ENCODE data around the gene FAM180A.

Gene FAM180A

DNA sequence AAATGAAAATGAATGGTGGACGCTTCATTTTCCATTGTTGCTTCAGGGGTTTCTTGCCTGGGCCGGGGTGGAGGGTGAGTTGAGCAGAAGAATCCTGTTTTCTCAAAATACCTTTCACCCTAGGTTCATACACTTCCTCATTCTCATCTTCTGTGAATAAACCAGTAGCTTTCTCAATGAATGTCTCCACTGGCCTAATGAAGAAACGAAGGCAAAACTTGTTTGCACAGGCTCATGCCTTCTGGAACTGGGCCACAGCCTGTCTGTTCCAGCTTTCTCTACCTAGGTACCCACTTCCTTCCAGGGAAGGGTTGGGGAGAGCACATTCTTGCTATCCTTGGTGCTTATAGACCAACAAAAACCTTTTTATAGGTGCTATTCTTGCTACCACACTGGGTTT, 65.0 kb downstream of the FAM180A start:
- no peak for ATAC-seq

DNA sequence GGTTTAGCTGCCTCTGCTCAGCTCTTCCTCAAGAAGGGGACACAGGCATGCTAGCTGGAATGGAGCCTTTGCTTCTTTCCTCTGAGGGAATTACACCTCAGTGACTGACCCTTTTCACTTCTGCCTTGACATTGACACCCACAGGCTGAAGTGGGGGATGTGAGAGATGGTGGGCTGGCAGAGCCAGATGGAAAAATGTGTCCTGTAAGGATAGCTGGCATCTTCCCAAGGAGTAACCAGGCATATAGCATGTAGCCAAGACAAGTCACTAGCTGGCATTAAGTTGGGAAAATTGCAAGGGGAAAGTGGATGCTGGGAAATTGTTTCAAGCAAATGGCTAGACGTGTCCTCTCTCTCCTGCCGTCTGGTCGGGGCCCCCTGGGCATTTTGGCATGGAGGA, 66.4 kb downstream of the FAM180A start:
- DNase-seq, result no peak
- ATAC-seq, result no peak

More for the DNA sequence above, 65.0 kb downstream of the FAM180A start:
- DNase-seq, result no peak

DNA sequence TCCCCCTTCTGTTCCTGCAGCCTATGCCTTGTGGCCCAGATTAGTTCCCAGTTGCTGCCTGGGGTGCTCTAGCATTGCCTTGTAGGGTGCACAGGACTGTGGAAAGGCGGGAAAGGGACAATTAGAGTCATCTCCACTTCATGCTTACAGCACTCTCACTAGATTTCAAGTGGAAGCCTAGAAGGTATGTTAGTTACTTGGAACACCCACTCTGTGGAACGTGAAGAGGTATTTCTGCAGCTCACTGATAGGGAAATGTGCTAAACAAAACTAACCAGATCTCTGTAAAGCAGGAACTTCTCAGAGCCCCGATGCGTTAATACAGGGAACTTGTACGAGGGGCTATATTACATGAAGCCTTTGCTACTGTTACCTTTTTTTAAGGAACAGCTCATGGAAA, 66.9 kb downstream of the FAM180A start:
- no peak for DNase-seq

More for the DNA sequence above, 66.9 kb downstream of the FAM180A start:
- no peak for ATAC-seq
